ENCODE data around the gene SLC46A2. TPM values are rescaled to one million over a fixed set of nuclear protein-coding genes. Genes with fewer than 3 reads are reported as not detected.

SLC46A2 gene
- total RNA-seq, result not detected in 2 replicates

GRCh38 chr9:112890106-112891081 lies at the start of gene SLC46A2:
TSS of gene SLC46A2 (minus strand) at chr9:112890876. CDS start at chr9:112890681, 195 bp downstream.

Other genes with a start within 250 kb of the SLC46A2 start
- 17.4 and 18.3 TPM in 2 replicates for gene INIP, start 172.8 kb downstream of the SLC46A2 start, total RNA-seq
- gene SNX30, start 140.1 kb downstream of the SLC46A2 start, total RNA-seq, result 3.4 and 4.1 TPM in 2 replicates
- 0.13 and 0.25 TPM in 2 replicates for gene ZNF883, start 121.3 kb upstream of the SLC46A2 start, total RNA-seq
- gene ZFP37, start 165.8 kb upstream of the SLC46A2 start, total RNA-seq, result 0.60 and 0.89 TPM in 2 replicates